ENCODE measurements around the gene CA6. TPM values are rescaled to one million over a fixed set of nuclear protein-coding genes. Genes with fewer than 3 reads are reported as not detected.

Gene CA6
- total RNA-seq, 3 donors from 2014 or later (not counting 1 experiment from before 2014, with no cell fraction given), result not detected

- no peak overlapping the region for H3K4me3 Mint-ChIP-seq
- no peaks in the 10 kb centered on the region for H3K36me3 Mint-ChIP-seq
- no peaks in the 10 kb centered on the region for H3K9me3 ChIP-seq (ENCODE audit: control insufficient read depth, insufficient read depth, low read length)
- intact Hi-C loops (cut with micrococcal nuclease), result no loop called here
- H3K27ac Mint-ChIP-seq, result no peak overlapping the region
- H3K4me3 ChIP-seq (ENCODE audit: low read length), result no peak overlapping the region
- no peaks in the 10 kb centered on the region for H3K36me3 ChIP-seq (ENCODE audit: control insufficient read depth, insufficient read depth, low read length)
- 47% methylated on average over 11 of the region's 11 CpGs for WGBS (ENCODE audit: insufficient coverage)
- no peaks in the 10 kb centered on the region for H3K27me3 ChIP-seq (ENCODE audit: control insufficient read depth, insufficient read depth, low read length)
- H3K27me3 Mint-ChIP-seq (ENCODE audit: low read depth in 2 of 2), result no peaks in the 10 kb centered on the region
- H3K27ac ChIP-seq (ENCODE audit: low read length), result no peak overlapping the region
- peak in 1 of 2 donors; percentile 34 for DNase-seq
- no peaks in the 10 kb centered on the region for H3K9me3 Mint-ChIP-seq
- no peak for ATAC-seq
- no peaks in the 10 kb centered on the region for H3K4me1 Mint-ChIP-seq
- H3K4me1 ChIP-seq (ENCODE audit: control insufficient read depth, insufficient read depth, low read length), result peaks cover 17% of the 10 kb centered on the region
- TF ChIP-seq CTCF (IDR thresholded peaks at IDR 0.05), result no peak
Observed at GRCh38 chr1:9004031-9004699, 58.5 kb downstream of the CA6 start.

GRCh38 chr1:9004700-9005394, 59.2 kb downstream of the CA6 start:
- no peaks in the 10 kb centered on the region for H3K27me3 ChIP-seq (ENCODE audit: control insufficient read depth, insufficient read depth, low read length)
- peaks cover 17% of the 10 kb centered on the region for H3K4me1 ChIP-seq (ENCODE audit: control insufficient read depth, insufficient read depth, low read length)
- Mint-ChIP-seq H3K36me3 (no peaks in the 10 kb centered on the region), H3K4me1 (no peaks in the 10 kb centered on the region), H3K27me3 (ENCODE audit: low read depth in 2 of 2) (no peaks in the 10 kb centered on the region), H3K9me3 (no peaks in the 10 kb centered on the region), H3K27ac (no peak overlapping the region), H3K4me3 (no peak overlapping the region)
- H3K4me3 ChIP-seq (ENCODE audit: low read length), result no peak overlapping the region
- intact Hi-C loops (cut with micrococcal nuclease), result loop anchor here (5.0 kb wide), 1 partner anchor 88 kb away; no protein-coding TSS in a partner anchor
- 49% methylated on average over 22 of the region's 22 CpGs for WGBS (ENCODE audit: insufficient coverage)
- TF ChIP-seq CTCF (IDR thresholded peaks at IDR 0.05), result peak; percentile 82
- ATAC-seq, result peak; percentile 88 to 96 (median 92)
- DNase-seq, result peak; percentile 63 to 87
- H3K9me3 ChIP-seq (ENCODE audit: control insufficient read depth, insufficient read depth, low read length), result no peaks in the 10 kb centered on the region
- H3K27ac ChIP-seq (ENCODE audit: low read length), result no peak overlapping the region
- H3K36me3 ChIP-seq (ENCODE audit: control insufficient read depth, insufficient read depth, low read length), result no peaks in the 10 kb centered on the region

GRCh38 chr1:9005395-9005708, 59.7 kb downstream of the CA6 start:
- WGBS (ENCODE audit: insufficient coverage), result 66% methylated on average over 8 of the region's 8 CpGs
- intact Hi-C loops (cut with micrococcal nuclease), result loop anchor here (5.0 kb wide), 1 partner anchor 88 kb away; no protein-coding TSS in a partner anchor
- H3K27ac ChIP-seq (ENCODE audit: low read length), result no peak overlapping the region

More at GRCh38 chr1:9005395-9005708, 59.7 kb downstream of the CA6 start:
- H3K27me3 Mint-ChIP-seq (ENCODE audit: low read depth in 2 of 2), result no peaks in the 10 kb centered on the region
- no peak overlapping the region for H3K4me3 ChIP-seq (ENCODE audit: low read length)
- no peak overlapping the region for H3K4me3 Mint-ChIP-seq
- H3K27ac Mint-ChIP-seq, result no peak overlapping the region
- H3K9me3 Mint-ChIP-seq, result no peaks in the 10 kb centered on the region
- H3K4me1 ChIP-seq (ENCODE audit: control insufficient read depth, insufficient read depth, low read length), result peaks cover 17% of the 10 kb centered on the region
- TF ChIP-seq CTCF (IDR thresholded peaks at IDR 0.05), result peak; percentile 33
- H3K36me3 ChIP-seq (ENCODE audit: control insufficient read depth, insufficient read depth, low read length), result no peaks in the 10 kb centered on the region
- no peaks in the 10 kb centered on the region for H3K36me3 Mint-ChIP-seq
- no peaks in the 10 kb centered on the region for H3K27me3 ChIP-seq (ENCODE audit: control insufficient read depth, insufficient read depth, low read length)
- ATAC-seq, result no peak
- no peaks in the 10 kb centered on the region for H3K9me3 ChIP-seq (ENCODE audit: control insufficient read depth, insufficient read depth, low read length)
- DNase-seq, result no peak
- H3K4me1 Mint-ChIP-seq, result peaks cover 0 to 2% of the 10 kb centered on the region in 2 donors

Measured in natural killer cell (primary cell).